HuH-7 (cell line): ENCODE results near the gene AQP1.

ENCODE experiments used
- DNase-seq: peaks from one replicate; pipeline ENCODE4 v3.0.0; 2011; ENCODE audit warnings: low spot score

The AQP1 gene

DNA sequence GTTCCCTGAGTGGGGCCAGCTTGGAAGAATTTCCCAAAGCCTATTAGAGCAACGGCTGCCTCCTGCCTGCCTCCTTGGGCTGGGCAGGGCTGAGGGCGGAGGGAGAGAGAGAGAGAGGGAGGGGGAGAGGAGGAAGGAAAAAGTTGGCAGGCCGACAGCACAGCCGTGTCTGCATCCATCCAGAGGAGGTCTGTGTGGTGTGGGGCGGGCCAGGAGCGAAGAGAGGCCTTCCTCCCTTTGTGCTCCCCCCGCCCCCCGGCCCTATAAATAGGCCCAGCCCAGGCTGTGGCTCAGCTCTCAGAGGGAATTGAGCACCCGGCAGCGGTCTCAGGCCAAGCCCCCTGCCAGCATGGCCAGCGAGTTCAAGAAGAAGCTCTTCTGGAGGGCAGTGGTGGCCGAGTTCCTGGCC lies at the start of gene AQP1:
AQP1 (plus strand) TSS at position 293 of the 409 bp plus-strand sequence; CDS start at position 350, 57 bp downstream.
- no peak for DNase-seq

DNA sequence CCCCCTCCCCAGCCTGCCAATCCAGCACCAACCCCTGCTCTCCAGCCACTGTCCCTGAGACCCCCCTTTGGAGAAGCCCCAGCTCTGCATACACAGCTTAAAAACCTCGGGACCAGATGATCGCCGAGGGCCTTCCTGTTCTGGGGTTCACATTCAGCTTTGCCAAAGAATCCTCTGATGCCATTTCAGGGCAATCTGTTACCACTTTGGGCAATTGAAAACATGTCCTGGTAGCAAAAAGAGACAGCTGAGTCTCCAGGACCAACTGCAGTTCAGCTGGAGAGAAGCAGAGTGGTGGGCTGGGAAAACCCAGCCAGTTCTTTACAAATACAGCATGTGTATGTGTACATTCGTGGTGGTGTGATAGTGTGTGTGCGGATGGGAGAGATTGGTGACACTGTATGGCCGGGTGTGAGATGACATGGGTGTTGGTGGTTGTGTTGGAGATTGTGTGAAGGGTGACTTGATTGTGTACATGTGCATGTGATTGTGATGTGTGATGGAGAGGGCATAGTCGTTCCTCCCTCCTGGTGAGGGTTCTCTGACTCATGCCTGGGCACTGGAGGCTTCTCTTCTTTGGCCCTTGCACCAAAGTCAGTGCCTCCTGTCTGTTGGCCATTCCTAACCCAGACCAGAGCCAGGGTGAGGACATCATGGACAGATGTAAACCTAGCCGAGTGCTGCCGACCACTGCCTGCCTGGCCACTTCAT lies 48.5 kb upstream of the AQP1 start:
- no peak for DNase-seq

DNA sequence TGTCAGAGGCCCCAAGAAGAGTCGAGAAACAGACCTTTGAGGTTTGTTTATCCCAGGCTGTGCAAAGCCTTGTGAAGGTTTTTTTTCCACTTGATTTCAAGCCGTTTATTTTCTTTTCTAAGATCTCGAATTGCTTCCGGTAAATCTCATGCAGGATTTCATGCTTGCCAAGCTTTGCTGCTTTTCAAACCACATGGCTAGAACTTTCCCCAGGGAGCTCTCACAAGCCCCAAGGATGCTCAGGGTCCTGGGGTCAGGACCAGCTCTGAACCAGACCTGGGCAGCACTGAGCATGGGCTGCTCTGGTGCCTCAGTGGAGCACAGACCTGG lies 48.0 kb upstream of the AQP1 start:
- no peak for DNase-seq

DNA sequence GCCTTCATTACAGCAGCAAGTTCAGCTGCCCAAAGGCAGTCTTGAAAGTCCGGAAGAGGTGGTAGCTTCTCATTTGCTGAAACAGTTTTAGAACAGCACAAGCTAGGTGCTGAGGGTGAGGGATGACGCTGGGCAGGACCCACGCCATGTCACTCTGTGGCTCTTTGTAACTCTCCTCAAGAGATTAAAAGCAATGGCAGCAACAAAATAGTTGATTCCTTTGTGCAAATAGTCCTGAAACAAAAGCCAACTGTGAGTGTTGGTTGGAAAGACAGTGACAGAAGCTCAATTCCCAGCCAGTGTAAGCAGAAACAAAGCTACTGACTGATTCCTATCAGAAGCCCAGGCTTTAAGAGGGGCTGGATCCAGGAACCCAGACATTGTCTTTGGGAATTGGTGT lies 47.6 kb upstream of the AQP1 start:
- no peak for DNase-seq

GRCh38 chr7:30865076-30865475 lies 46.6 kb upstream of the AQP1 start:
- DNase-seq: no peak

DNA sequence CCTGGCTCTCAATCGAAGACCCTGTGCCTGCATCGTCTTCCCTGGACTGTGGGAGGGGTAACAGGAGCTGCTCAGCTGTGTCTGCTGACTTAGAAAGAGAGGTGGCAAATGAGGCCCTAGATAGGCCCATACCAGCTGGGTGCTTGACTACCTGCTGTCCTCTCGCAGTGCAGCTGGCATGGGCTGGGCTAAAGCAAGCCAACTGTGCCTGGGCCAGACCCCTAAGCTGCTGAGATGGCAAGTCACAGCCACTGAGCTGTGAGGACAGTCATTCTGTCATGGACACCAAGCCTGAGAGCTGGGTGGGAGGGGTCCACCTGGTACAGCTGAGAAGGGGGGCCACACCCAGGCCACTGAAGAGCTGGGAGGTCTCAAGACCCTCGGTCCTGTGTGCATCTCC lies 45.8 kb upstream of the AQP1 start:
- DNase-seq: no peak

DNA sequence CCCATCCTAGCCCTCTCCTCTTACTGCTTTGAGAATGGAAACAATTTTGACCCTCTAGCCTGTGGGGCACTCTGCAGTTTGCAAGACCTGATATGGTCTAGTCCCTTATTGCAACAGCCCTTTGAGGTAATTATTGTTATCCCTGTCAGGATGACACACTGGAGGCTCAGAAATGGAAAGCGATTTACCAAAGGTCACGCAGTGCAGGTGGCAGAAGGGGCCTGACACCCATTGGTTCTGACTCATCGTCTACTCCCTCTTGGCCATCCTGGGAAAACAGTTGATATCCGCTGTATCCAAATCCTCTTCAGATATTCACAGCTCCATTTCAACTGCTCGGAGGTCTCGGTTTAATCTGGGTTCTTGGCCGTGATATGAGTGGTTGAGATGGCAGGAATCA lies 44.7 kb upstream of the AQP1 start:
- DNase-seq: peak; percentile 31

DNA sequence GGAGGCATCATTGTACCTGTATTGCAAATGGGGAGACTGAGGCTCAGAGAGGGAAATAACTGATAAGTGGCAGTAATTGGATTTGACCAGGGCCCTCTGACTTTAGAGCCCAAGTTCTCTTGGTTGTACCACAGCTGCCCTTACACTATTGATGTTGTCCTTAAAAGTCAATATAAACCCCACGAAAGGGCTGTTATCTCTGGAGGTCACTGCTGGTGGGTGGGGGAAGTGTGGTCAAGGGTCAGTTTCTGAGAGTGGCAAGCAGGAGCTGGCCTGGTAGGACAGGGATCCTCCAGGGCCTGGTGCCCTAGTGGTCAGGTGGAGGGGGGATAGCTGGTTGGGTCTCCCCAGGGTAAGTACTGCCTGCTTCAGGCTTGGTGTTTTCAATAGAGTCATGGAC lies 44.2 kb upstream of the AQP1 start:
- DNase-seq: peak; percentile 39

DNA sequence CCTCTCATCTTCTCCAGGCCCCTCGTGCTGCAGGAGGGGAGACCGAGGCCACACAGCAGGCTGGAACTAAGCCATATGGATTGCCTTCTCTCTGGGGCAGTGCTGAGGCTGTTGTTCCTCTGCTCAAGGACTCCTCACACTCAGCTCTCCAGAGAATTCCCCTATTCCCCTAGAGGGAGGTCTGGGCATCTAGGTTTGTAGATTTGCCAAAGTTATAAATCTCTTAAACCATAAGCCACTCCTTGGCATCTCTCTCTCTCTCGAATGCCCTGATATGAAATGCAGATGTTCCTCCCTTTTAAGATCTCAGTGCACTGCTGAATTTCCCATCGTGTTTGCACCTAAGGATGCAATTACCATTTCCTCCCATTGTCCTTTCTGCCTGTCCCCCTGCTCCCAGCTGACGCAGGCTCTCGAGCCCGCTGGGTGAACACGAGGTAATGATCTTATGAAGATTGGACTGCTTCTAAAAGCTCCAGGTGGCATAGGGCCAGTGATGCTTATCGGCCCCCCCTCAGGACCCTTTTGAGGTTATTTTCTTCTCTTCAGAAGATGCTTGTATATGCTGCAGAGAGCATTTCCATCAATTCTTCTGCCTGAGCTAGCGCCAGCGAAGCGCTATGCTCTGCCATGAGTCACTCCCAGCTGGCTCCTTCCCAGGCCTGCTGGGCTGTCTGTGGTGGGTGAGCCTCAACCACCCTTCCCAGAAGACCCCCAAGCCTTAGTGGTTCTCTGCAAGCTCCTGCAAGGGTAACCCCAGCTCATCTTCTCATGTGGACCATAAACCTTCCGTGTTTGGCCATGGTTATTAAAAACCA lies 41.6 kb upstream of the AQP1 start:
- DNase-seq: no peak

GRCh38 chr7:30870821-30871518 lies 40.7 kb upstream of the AQP1 start:
- no peak for DNase-seq

DNA sequence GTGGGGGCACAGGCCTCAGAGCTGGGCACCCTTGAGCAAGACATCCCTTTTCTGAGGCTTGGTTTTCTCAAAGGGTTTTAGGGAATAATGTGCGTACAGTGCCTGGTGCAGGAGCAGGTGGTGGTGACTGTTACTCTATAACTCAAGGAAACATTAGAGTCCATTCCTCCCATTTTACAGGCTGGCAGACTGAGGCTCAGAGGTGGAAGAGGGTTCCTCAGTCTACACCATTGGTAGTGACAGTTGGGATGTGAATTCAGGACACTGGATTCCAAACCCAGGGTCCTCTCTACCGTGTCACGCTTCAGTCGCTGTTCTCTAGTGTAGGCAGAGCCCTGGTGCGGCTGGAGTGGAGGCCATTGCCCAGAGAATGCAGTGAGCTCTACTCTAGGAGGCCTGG lies 40.0 kb upstream of the AQP1 start:
- DNase-seq: no peak

DNA sequence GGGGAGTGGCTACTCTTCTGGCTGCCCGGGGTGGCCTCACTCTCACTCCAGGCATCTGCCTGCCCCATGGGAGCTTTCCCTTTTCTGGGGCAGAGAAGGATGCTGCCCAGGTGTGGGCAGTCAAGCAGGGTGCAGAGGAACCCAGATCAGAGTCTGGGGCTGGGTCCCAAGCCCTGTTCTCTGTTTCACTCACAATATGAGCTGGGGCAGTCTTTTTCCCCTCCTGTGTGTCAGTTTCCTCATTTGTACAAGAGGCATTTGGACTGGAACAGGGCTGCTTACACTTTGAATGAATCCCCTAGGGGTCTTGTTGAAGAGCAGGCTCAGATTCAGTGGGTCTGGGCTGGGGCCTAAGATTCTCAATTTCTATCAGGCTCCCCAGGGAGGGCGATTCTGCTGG lies 38.4 kb upstream of the AQP1 start:
- DNase-seq: no peak

DNA sequence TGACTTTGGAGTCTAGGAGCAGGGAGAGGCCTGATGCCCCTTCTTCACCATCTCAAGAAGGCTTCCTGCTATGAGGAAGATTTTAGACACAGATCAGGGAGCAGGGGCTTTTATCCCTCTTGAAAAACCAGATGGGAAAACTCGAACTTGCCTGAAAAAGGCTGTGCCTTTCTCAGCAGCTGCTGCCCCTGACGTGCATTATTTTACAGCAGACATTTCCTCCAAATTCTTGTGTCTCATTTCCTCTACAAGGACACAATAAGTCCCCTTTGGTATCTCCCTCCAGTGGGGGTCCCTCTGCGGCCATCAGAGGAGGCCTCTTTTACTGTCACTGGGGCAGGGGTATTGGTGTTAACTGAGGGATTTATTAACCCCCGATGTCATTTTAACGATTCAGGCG lies 38.0 kb upstream of the AQP1 start:
- DNase-seq: no peak

GRCh38 chr7:30874656-30875302 lies 36.9 kb upstream of the AQP1 start:
- DNase-seq: no peak

- no peak for DNase-seq
Observed at GRCh38 chr7:30877015-30877769, 34.5 kb upstream of the AQP1 start.

DNA sequence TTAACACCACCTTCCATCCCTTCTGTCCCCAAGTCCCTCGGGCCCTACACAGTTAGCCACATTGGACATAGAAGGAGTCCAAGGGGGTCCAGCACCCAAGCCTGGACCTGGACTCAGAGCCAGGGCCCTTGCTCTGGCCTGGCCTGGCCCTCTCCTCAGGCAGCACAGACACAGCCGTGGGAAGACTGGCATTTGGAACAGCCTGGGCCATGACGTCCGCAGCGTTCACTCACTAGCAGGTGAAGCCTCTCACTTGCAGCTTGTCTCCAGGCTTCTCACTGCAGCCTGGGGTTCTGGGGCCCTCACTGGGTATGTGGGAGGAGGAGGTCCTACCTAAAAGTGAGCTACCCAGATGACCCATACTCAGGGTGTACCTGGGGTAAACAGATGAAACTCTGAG lies 33.7 kb upstream of the AQP1 start:
- DNase-seq: no peak

DNA sequence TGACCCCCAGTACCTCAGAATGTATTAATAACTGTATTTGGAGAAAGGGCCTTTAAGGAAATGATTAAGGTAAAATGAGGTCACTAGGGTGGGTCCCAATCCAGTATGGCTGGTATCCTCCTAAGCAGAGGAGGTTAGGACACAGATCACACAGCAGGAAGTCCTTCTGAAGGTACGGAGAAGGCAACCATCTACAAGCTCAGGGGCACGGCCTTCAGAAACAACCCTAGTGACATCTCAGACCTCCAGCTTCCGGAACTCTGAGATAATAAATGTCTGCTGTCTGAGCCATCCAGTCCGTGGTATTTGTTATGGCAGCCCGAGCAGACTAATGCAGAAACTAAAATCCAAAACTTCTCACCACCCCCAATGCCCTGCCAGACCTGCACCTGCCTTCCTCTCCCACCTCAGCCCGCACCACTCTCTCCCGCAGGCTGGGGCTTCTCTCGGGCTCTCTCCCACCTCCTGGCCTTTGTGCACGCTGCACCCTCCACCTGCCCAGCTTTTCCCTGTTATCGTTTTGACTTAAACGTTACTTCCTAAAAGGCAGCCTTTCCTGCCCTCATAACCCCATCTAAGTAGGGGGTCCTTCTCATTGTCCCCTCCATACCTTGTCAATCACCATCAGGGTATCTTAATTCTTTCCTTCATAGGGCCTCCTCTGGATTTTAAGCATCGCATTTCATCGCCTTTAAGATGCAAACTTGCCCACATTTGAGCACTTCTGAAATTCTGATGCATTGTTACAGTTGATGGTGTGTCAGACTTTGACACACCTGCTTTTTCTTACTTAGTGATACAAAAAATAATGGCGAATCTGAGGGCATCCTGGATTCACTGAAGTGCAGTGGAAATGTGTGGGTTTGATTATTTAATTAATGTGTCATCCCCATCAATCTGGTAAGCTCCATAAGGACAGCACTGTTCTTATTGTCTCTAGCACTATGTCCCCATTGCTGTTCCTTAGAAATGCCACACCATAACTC lies 32.2 kb upstream of the AQP1 start:
- no peak for DNase-seq

GRCh38 chr7:30880125-30880720 lies 31.4 kb upstream of the AQP1 start:
- no peak for DNase-seq

DNA sequence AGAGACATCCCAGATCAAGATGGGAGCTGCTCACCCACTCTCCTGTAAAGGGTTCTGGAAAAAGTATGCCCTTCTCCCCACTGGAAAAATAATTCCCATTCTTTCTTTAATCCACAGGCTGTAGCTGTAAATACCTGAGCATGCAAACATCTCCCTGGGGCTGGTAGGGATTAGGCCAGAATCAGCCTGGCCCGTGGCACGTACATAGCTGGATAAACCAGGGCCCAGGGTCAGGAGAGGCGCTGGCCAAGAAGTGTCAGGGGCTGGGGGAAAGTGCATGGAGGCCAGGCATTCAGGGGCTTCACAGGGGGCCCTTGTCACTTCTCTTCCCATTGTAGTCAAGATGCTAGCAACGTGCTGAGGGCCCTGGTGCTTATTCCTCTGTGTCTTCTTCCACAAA lies 30.7 kb upstream of the AQP1 start:
- DNase-seq: no peak

DNA sequence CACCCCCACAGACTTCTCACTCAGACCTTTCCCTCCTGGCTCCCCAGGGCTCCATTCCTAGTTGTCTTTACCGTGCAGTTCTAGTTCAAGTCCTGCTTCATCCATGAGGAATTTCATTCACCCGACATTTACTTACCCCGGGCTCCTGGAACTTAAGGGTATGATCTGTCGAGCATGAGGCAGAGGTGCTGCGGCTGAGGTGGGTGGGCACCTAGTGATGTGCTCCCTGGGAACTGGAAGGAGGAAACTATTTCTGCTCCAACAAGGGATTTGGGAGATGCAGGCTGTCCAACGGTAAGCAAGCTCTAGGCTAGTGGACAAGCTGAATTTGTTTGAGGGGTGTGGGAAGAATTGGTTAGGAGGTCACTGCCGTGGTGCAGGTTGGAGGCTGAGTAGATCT lies 30.2 kb upstream of the AQP1 start:
- no peak for DNase-seq
